ENCODE measurements around the gene PKDCC. TPM values are rescaled to one million over a fixed set of nuclear protein-coding genes. Genes with fewer than 3 reads are reported as not detected.

PKDCC gene
- total and polyA plus RNA-seq, 2 of the 13 experiments (the other 11 are each of a cell fraction or from before 2014, with no cell fraction given): 52.6 to 58.8 TPM

GRCh38 chr2:42102024-42102590, 54.3 kb downstream of the PKDCC start (continued):
- TF ChIP-seq HNRNPK (IDR thresholded peaks at IDR 0.05; ENCODE audit: low read depth, low read length, poor library complexity, severe bottlenecking): no peak
- 0 out of 2 replicates have a peak, but pooled peaks have one; percentile 40 for TF ChIP-seq ZNF747 (CRISPR knock-in tag; IDR thresholded peaks at IDR 0.05; ENCODE audit: borderline replicate concordance)
- no peak for TF ChIP-seq CCDC6 (CRISPR knock-in tag; IDR thresholded peaks at IDR 0.05)
- peak; percentile 83 for TF ChIP-seq HNF1B (CRISPR knock-in tag; IDR thresholded peaks at IDR 0.05)
- peak; percentile 100 for TF ChIP-seq ZBTB38 (CRISPR knock-in tag; IDR thresholded peaks at IDR 0.05)
- TF ChIP-seq TCF7 (IDR thresholded peaks at IDR 0.05; ENCODE audit: low read depth): 0 out of 2 replicates have a peak, but pooled peaks have one; percentile 6
- TF ChIP-seq CEBPG (CRISPR knock-in tag; IDR thresholded peaks at IDR 0.05): peak; percentile 39
- peak; percentile 74 for TF ChIP-seq ELF3 (CRISPR knock-in tag; IDR thresholded peaks at IDR 0.05)
- no peak for TF ChIP-seq IKZF1 (IDR thresholded peaks at IDR 0.05)
- TF ChIP-seq EP300 (IDR thresholded peaks at IDR 0.05; ENCODE audit: low read depth in 2 of 2, low read length in 2 of 2): peak in 1 of 2 experiments; percentile 70; a peak in 2 of 4 replicates
- no peak; the same call in 1 of the 2 replicates for TF ChIP-seq EP300 (CRISPR knock-in tag; IDR thresholded peaks at IDR 0.05; ENCODE audit: borderline replicate concordance)
- TF ChIP-seq ZFP36L2 (CRISPR knock-in tag; IDR thresholded peaks at IDR 0.05): no peak
- peak in 1 of 2 experiments; percentile 59; a peak in 1 of 4 replicates for TF ChIP-seq HMGXB4 (CRISPR knock-in tag; IDR thresholded peaks at IDR 0.05; ENCODE audit: borderline replicate concordance in 1 of 2, low read depth in 1 of 2)
- TF ChIP-seq BRCA1 (CRISPR knock-in tag; IDR thresholded peaks at IDR 0.05): 0 out of 2 replicates have a peak, but pooled peaks have one; percentile 46
- peak; percentile 56 for TF ChIP-seq MED8 (CRISPR knock-in tag; IDR thresholded peaks at IDR 0.05; ENCODE audit: insufficient replicate concordance)
- peak; percentile 44; the same call in 1 of the 2 replicates for TF ChIP-seq ZKSCAN8 (CRISPR knock-in tag; IDR thresholded peaks at IDR 0.05; ENCODE audit: borderline replicate concordance)
- no peak for TF ChIP-seq ZNF142 (CRISPR knock-in tag; IDR thresholded peaks at IDR 0.05)
- no peak for TF ChIP-seq GABPA (IDR thresholded peaks at IDR 0.05; ENCODE audit: low read depth, low read length)
- peak; percentile 48 for TF ChIP-seq GABPA (CRISPR knock-in tag; IDR thresholded peaks at IDR 0.05; ENCODE audit: low read depth)
- TF ChIP-seq HOMEZ (CRISPR knock-in tag; IDR thresholded peaks at IDR 0.05; ENCODE audit: low read depth): peak; percentile 95

Measured in HepG2 (cell line).